GM18526 (cell line): ENCODE measurements around the gene COMTD1.

Experiments
- POLR2A ChIP-seq: IDR thresholded peaks from 3 replicates; pipeline ENCODE4 v1.6.1; 2011; ENCODE audit not compliant: insufficient read length; ENCODE audit errors: extremely low read depth

The COMTD1 gene

DNA sequence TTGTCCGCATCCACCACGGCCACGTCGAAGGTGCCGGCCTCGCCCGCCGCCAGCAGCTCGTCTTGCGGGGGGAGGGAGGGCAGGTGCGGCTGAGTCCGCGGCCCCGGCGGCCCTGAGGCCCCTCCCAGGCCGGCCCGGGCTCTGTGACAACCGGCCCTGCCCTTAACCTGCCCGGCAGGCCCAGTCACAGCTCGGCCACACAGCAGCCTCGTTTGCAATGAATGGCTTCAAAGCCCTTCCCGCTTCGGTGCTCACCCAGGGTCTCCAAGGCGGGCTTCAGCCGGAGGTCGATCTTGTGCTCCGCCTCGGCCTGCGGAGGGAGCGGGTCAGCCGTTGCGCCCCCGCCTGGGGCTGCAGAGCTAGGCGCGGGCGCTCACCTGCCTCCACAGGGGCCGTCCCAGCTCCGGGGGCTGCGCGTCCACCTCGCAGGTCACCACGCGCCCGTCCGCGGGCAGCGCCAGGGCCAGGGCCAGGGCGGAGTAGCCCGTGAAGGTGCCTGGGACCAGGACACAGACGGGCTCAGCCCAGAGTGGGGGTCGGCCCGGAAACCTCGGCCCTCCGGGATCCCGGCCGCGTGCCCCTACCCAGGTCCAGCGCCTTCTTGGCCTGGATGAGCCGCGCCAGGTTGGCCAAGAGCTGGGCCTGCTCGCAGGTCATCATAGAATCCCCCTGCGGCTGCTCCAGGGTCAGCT, 928 bp downstream of the COMTD1 start:
- TF ChIP-seq POLR2A = no peak

DNA sequence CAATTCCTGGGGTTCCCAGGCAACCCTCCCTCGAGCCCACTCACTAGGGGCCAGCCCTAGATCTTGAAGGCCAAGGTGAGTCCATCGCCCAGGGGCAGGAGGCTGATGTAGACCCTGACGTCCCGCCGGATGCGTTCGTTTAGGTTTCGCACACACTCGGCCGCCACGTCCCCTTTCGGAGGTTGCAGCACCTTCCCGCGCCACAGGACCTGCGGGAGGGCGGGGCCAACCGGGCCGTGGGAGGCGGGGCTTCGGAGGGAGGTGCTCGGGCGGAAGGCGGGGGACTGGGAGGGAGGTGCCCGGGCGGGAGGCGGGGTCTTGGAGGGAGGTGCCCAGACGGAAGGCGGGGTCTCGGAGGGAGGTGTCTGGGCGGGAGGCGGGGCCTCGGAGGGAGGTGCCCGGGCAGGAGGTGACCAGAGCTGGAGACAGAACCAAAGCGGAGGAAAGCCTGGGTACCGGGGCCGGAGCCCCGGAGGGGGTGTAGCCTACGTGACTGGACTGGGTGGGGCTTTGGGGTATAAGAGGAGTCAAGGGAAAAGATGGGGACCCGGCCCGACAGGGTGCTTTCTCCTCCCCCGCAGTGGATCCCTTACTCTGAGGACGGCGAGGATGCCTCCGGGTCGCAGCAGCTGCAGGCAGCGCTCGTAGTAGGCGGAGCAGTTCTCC, 1.6 kb downstream of the COMTD1 start:
- peak; percentile 49 for TF ChIP-seq POLR2A

DNA sequence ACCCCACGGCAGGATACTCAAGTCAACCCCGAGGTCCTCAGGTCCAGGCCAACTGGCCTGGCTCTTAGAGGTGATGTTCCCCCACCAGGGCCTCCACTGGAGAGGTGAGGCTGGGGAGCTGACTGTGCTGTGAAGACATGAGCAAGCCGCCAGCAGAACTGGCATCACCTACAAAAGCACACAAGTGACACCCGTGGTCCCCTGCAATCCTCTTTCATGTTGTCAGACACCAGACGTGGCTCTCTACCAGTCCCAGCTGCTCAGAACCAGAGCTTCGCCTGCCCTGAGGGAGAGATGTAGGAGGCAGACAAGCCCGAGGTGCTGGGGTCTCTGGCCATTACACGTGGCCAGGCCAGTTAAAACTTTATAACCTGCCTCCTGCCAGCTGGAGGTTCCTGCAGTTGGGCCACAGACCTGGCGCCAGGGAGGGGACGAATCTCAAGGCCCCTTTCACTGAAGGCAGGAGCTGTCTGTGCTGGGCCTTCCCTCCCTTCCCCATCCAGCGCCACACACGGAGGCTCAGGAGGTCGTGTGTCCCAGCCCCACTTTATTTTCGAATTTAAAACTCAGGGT, 2.2 kb downstream of the COMTD1 start:
- no peak for TF ChIP-seq POLR2A

GRCh38 chr10:75231672-75232581, 3.8 kb downstream of the COMTD1 start:
- TF ChIP-seq POLR2A = no peak

DNA sequence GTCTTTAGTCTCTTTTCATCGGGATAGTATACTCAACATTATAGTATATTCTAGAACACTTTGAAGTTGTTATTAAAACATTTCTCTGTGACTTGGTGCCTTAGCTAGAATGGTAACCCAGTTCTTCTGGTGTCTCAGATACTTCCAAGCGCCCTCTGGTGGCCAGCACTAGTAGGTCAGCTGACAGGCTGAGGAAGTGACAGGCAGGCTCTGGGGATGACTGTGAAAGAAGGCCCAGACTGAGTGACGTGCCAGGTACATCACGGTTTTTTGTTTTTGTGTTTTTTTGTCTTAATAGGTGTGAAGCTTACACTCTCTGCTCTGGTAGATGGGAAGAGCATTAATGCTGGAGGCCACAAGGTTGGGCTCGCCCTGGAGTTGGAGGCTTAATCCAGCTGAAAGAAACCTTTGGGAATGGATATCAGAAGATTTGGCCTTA, 5.1 kb downstream of the COMTD1 start:
- TF ChIP-seq POLR2A = no peak

- TF ChIP-seq POLR2A = no peak
These were observed 5.8 kb downstream of the COMTD1 start for GRCh38 chr10:75229971-75230370.

- TF ChIP-seq POLR2A = no peak
These were observed 6.9 kb downstream of the COMTD1 start for GRCh38 chr10:75228834-75229233.

GRCh38 chr10:75228278-75228677, 7.5 kb downstream of the COMTD1 start:
- no peak for TF ChIP-seq POLR2A

GRCh38 chr10:75226656-75227055, 9.1 kb downstream of the COMTD1 start:
- no peak for TF ChIP-seq POLR2A

DNA sequence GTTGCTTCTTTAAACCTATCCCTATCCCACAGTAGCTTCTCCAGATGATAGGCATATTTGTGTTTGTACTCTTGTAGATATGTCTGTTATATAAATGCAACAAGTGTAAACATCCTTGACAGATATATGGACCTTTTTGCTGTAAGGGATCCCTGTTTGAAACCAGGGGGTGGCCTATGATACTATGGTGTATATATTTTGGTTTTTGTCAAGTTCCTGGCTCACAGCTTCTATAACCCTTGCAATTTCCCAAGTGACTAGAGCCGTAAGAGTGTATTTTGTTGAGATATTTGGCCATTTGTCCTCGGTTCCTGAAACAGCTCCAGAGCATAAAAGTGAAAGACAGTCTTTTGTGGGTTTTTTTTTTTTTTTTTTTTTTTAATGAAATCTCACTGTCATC, 9.7 kb downstream of the COMTD1 start:
- no peak for TF ChIP-seq POLR2A

- no peak for TF ChIP-seq POLR2A
These were observed 12.2 kb downstream of the COMTD1 start for GRCh38 chr10:75223507-75223906.

- TF ChIP-seq POLR2A = no peak
These were observed 15.5 kb downstream of the COMTD1 start for GRCh38 chr10:75220274-75220673.

DNA sequence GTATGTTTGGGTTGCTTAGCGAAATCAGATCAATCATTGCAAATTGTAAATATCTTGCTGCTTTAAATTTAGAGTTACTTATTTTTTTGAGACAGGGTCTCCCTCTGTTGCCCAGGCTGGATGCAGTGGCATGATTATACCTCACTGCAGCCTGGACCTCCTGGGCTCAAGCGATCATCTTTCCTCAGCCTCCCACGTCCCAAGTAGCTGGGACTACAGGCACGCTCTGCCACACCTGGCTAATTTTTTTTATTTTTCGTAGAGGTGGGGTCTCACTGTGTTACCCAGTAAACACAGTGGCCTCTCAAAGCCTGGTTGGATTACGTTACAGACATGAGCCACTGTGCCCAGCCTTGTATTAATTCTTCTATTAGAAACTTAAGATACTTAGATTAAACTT, 23.4 kb downstream of the COMTD1 start:
- no peak for TF ChIP-seq POLR2A

GRCh38 chr10:75211007-75211691, 24.6 kb downstream of the COMTD1 start:
- TF ChIP-seq POLR2A = no peak
